GM21367 (cell line): Measurements from ENCODE around the gene PAFAH1B2.

Experiments used
- ATAC-seq: cut with Tn5 transposase; IDR thresholded peaks from one replicate; pipeline ENCODE4 v1.9.1; 2021; ENCODE audit not compliant: unreplicated experiment

PAFAH1B2 gene

GRCh38 chr11:117187799-117188481, 43.9 kb downstream of the PAFAH1B2 start:
- no peak for ATAC-seq

DNA sequence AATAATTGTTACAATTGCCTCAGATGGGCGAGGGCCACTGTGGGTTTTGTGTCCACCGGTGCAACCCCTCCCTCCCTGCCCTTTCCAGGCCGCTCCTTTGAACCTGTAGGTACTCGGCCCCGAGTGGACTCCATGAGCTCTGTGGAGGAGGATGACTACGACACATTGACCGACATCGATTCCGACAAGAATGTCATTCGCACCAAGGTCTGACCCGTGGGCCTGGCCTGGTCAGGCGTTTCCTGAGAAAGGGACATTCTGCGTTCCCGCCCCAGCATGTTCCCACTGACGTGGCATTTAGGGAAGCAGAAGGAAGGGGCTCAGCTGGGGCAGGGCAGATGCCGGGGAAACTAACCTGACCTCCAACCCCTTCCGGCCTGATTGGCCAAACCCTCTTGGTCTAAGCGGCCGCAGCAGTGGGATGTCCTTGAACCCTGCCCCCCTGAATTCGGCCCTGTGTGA, 44.6 kb downstream of the PAFAH1B2 start:
- no peak for ATAC-seq

GRCh38 chr11:117189191-117189940, 45.3 kb downstream of the PAFAH1B2 start:
- ATAC-seq, result no peak

GRCh38 chr11:117189941-117190544, 46.0 kb downstream of the PAFAH1B2 start:
- ATAC-seq, result no peak

- no peak for ATAC-seq
These were observed 47.8 kb downstream of the PAFAH1B2 start for GRCh38 chr11:117191680-117192400.

DNA sequence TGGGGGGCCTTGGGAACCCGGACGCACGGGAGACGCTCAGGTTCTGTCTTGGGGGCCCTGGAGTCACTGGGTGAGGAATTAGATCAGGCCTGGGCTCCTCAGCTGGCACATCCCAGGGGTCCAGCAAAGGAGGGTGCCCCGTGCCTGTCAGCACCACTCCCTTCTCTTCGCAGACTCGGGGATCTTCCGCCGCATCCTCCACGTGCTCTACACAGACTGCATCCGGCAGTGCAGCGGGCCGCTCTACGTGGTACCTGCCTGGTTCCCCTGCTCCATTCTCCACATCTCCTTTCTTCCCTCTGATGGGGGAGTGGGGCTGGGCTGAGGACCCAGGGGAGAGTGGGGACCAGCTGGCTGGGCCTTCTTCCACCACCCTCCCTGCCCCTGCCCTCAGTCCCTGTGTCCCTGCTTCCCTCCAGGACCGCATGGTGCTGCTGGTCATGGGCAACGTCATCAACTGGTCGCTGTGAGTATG, 48.4 kb downstream of the PAFAH1B2 start:
- no peak for ATAC-seq

- ATAC-seq, result no peak
These were observed 49.3 kb downstream of the PAFAH1B2 start for GRCh38 chr11:117193130-117194020.

DNA sequence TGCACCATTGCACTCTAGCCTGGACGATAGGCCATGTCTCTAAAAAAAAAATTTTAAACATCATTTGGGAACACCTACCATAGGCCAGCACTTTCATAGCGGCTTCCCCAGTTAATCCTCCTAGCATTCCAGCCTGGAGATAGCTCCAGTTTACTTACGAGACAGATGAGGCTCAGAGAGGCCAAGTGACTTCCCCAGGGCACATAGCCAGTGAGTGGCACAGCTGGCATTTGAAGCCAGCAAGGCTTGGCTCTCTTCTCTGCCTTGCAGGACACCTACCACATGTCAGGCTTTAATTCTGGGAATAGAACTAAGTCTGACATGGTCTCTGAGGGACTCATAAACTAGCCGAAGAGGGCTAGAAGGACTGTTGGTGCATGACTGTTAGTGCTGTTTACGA, 50.2 kb downstream of the PAFAH1B2 start:
- no peak for ATAC-seq

DNA sequence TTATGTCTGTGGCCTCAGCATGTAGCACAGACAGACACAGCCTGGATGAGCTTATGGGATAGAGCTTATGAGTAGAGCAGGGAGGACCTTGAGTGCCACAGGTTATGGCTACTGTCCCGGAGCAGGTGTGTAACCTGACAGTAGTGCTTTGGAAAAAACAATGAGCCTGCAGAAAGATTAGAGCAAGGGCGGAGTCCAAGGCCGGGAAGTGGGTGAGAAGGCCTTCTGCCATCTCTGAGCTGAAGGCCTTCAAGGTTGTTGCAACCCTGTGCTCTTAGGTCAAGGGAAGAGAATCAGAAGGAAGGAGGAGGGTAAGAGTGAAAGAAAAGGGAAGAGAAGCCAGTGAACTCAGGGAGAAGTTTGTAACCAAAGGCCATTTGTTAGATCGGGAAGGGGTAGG, 51.2 kb downstream of the PAFAH1B2 start:
- ATAC-seq, result no peak

DNA sequence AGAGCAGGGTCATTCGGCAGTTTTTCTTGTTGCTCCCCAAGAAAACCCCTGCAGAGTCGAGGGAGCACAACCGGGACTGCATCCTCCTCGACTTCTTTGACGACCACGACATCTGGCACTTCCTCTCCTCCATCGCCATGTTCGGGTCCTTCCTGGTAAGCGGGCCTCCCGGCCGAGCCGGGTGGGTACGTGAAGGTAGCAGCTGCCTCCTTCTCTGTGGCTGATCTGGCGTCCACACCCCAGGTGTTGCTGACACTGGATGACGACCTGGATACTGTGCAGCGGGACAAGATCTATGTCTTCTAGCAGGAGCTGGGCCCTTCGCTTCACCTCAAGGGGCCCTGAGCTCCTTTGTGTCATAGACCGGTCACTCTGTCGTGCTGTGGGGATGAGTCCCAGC, 51.7 kb downstream of the PAFAH1B2 start:
- no peak for ATAC-seq

- no peak for ATAC-seq
These were observed 52.9 kb downstream of the PAFAH1B2 start for GRCh38 chr11:117197006-117197405.

DNA sequence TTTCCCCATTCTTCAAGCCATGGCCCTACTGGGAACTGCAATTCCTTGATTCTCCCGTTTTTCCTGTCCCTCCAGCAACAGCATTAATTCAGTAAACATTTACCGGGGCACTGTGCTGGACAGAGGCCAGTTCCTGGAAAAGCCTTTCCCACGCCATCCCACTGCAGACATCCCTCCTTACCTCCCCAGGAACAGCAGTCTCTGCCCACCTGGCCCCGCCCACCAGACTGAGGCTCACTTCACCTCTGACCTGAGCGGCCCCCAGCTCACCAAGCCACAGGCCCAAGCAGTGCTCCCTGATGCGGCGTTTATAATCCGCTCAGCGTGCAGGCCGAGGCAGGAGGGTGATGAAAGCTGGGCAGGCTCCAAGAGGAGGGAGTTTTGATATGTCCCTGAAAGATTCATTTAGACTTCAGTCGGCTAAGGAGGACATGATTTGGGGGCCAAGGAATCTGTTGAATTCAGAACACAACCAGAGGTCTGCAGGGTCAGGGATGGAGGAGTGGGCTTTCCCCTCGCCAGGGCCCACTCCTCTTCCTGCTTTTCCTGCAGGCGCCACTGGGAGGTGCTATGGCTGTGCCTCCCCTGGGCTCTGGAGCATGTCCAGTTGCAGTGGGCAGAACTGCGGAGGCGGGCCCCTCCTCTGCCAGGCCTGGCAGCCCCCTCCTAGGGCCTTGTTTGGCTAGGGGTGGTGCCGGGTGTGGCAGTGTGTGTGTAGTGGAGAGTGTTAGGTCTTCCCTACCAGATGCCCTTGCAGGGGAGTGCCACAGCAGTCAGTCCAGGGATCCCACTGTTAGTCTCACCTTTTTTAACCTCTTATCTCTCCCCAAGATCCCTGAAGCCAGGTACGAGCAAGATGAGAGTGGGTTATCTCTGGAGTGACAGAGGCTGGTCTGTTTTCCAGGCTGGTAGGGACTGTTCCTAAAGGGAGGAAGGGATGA, 53.7 kb downstream of the PAFAH1B2 start:
- no peak for ATAC-seq

GRCh38 chr11:117198613-117199012, 54.5 kb downstream of the PAFAH1B2 start:
- ATAC-seq, result no peak

GRCh38 chr11:117199053-117199915, 55.2 kb downstream of the PAFAH1B2 start, which contains the start of gene TAGLN:
Gene TAGLN, plus strand, starts transcription at chr11:117199370. Its CDS starts 3,644 bp downstream, at chr11:117203014.
- ATAC-seq, result no peak

DNA sequence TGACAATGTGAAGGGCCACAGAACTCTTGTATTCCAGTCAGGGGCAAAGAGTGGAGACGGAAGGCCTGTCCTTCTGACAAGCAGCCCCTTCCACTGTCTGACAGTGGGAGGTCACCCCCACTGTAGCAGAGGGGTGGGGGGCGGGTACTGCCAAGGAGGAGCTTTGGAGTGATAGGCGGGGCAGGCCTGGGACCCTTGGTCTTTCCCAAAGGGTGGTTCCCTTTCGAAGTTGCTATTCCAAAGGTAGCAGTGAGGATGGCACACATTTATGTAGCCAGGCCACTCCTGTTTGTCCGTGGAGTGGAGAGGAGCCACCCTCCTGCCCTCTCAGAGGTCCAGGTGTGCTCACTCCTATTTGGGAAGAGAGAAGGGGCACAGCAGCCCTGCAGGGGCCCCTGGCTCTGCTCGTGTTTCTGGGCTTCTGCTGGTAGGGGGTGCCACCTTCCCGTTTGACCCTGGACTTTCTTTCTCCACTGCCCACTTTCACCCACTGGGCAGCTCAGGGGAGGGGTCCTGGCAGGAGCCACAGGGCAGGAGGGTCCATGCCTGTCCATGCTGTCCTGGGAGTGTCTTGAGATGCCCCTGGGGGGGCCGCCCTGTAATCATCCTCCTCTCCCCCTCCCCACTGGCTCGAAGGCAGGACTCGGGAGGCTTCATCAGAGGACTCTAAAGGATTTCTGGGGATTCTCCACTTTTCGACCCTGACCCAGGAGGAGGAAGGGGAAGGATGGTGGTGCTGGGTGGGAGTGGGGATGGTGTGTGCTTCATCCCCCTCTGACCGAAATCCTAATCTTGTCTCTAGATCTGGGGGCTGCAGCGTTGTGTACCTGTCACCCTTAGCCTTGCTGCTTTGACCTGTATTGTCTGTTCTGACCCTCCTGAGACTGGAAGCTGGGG, 56.1 kb downstream of the PAFAH1B2 start:
- no peak for ATAC-seq

DNA sequence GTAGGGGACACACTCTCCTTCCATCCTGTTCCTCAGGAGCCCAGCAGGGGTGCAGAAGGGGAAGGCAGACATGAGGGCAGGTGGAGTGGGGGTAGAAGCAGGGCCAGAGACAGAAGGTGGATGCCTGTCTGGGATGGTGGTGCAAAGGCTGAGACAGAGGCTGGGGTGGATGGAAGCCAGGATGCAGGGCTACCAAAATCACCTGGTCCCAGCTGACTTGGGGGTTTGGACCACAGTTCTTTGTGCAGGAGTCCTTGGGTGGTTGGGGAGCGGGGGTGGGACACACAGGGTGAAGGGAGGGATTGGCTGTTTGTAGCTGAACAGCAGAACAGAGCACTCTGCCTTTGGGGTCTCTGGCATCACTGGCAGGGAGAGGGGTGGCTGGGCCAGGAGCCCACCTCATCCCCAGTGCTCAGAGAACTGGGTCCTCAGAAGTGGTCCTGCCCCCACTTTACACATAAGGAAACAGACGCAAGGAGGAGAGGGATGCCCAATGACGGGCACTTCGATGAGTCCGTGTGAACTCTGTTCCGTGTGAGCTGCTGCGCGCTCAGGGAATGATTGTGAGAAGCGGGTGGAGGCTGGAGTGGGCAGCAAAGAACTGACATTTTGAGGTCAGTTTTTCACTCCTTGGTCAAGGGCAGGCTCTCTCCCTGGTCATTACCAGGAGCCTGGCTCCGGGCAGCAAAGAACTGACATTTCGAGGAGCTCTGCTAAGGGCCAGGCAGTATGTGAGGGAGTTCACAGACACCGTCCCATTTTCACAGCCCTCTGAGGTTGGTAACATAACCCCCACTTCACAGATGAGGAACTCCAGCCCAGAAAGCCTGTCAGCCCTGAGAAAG, 56.9 kb downstream of the PAFAH1B2 start:
- no peak for ATAC-seq
